NCI-H2196 treated with DMSO at 0.1 percent for 48 hours (cell line): ENCODE data around the gene KCTD6.

Experiments
- DNase-seq: peaks from one replicate; lab custom pipeline; 2025; ENCODE audit not compliant: unreplicated experiment; lab: John Stamatoyannopoulos, UW

KCTD6 gene

DNA sequence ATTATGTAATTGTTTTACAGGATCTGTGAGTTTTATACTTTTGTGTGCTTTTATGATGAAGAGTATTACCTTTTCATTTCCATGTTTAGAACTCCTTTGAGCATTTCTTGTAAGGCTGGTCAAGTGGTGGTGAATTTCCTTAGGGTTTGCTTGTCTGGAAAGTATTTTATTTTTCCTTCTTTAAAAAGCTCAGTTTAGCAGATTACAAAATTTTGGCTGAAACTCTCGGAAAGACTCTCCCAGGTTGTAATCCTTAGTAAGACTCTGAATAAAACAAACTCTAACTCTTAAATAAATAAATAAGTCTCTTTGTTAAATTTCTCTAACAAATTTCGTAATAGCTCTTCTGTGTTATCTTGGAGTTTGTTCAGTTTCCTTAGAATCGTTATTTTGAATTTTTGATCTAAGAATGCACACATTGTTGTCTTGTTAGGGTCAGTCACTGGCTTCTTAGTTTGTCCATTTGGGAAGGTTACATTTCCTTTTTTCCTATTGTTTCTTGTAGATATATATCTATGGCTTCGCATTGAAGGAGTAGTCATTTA is 59.8 kb downstream of the KCTD6 start:
- DNase-seq, result no peak
